WTC11 (cell line): ENCODE measurements around the gene CAMTA1.

Source experiments
- CREB1 ChIP-seq: sonication (generic); formaldehyde crosslinking; IDR thresholded peaks from 2 replicates; pipeline ENCODE4 v1.8.0; 2023; ENCODE audit warnings: mild to moderate bottlenecking, missing genetic modification reagents
- CREM ChIP-seq: sonication (generic); formaldehyde crosslinking; IDR thresholded peaks from 2 replicates; pipeline ENCODE4 v1.8.1; 2022; ENCODE audit warnings: mild to moderate bottlenecking, missing genetic modification reagents, moderate library complexity
- ZNF423 ChIP-seq: fragments of 250-450 bp; sonication (Bioruptor Pico); IDR thresholded peaks from 2 replicates; pipeline ENCODE4 v2.1.2; 2022; ENCODE audit warnings: mild to moderate bottlenecking, moderate library complexity
- TF ChIP-seq, protein P1 (sequence below): fragments of 200-600 bp; IDR thresholded peaks from 2 replicates; pipeline ENCODE4 v1.8.0; 2022; ENCODE audit warnings: antibody characterized with exemption
- TF ChIP-seq, protein P2 (sequence below): sonication (generic); formaldehyde crosslinking; IDR thresholded peaks from 2 replicates; pipeline ENCODE4 v1.8.0; 2022; ENCODE audit warnings: mild to moderate bottlenecking, missing genetic modification reagents
- TF ChIP-seq, protein P3 (sequence below): sonication (generic); formaldehyde crosslinking; IDR thresholded peaks from 2 replicates; pipeline ENCODE4 v1.8.1; 2023; ENCODE audit warnings: mild to moderate bottlenecking, missing genetic modification reagents, borderline replicate concordance
- TF ChIP-seq, protein P4 (sequence below): sonication (generic); formaldehyde crosslinking; IDR thresholded peaks from 2 replicates; pipeline ENCODE4 v1.8.1; 2022; ENCODE audit warnings: missing genetic modification reagents, borderline replicate concordance

DNA sequence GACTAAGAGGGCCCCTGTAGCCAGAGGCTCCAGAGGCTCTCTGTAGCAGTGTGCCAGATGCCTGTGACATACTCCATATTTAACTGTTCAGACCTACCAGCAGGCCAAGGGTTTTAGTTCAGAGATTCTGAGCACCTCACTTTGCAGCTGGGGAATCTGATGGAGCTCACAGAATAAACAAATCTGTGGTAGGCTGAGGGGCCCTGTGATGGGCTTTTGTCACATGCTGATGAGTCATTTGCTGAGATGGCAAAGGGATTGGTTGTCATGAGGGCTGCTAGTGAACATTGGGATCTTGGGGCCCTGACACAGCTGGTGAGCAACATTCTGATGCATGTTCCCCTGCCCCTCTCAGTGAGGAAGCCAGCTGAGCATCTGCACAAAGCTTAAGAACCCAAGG is 482.2 kb downstream of the CAMTA1 start:
- TF ChIP-seq, protein P1, sequence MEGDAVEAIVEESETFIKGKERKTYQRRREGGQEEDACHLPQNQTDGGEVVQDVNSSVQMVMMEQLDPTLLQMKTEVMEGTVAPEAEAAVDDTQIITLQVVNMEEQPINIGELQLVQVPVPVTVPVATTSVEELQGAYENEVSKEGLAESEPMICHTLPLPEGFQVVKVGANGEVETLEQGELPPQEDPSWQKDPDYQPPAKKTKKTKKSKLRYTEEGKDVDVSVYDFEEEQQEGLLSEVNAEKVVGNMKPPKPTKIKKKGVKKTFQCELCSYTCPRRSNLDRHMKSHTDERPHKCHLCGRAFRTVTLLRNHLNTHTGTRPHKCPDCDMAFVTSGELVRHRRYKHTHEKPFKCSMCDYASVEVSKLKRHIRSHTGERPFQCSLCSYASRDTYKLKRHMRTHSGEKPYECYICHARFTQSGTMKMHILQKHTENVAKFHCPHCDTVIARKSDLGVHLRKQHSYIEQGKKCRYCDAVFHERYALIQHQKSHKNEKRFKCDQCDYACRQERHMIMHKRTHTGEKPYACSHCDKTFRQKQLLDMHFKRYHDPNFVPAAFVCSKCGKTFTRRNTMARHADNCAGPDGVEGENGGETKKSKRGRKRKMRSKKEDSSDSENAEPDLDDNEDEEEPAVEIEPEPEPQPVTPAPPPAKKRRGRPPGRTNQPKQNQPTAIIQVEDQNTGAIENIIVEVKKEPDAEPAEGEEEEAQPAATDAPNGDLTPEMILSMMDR: no peak
- TF ChIP-seq CREB1 (CRISPR knock-in tag): no peak
- no peak for TF ChIP-seq CREM (CRISPR knock-in tag)
- TF ChIP-seq, protein P2, sequence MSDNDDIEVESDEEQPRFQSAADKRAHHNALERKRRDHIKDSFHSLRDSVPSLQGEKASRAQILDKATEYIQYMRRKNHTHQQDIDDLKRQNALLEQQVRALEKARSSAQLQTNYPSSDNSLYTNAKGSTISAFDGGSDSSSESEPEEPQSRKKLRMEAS (CRISPR knock-in tag): no peak
- TF ChIP-seq, protein P3, sequence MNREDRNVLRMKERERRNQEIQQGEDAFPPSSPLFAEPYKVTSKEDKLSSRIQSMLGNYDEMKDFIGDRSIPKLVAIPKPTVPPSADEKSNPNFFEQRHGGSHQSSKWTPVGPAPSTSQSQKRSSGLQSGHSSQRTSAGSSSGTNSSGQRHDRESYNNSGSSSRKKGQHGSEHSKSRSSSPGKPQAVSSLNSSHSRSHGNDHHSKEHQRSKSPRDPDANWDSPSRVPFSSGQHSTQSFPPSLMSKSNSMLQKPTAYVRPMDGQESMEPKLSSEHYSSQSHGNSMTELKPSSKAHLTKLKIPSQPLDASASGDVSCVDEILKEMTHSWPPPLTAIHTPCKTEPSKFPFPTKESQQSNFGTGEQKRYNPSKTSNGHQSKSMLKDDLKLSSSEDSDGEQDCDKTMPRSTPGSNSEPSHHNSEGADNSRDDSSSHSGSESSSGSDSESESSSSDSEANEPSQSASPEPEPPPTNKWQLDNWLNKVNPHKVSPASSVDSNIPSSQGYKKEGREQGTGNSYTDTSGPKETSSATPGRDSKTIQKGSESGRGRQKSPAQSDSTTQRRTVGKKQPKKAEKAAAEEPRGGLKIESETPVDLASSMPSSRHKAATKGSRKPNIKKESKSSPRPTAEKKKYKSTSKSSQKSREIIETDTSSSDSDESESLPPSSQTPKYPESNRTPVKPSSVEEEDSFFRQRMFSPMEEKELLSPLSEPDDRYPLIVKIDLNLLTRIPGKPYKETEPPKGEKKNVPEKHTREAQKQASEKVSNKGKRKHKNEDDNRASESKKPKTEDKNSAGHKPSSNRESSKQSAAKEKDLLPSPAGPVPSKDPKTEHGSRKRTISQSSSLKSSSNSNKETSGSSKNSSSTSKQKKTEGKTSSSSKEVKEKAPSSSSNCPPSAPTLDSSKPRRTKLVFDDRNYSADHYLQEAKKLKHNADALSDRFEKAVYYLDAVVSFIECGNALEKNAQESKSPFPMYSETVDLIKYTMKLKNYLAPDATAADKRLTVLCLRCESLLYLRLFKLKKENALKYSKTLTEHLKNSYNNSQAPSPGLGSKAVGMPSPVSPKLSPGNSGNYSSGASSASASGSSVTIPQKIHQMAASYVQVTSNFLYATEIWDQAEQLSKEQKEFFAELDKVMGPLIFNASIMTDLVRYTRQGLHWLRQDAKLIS (CRISPR knock-in tag): no peak
- TF ChIP-seq, protein P4, sequence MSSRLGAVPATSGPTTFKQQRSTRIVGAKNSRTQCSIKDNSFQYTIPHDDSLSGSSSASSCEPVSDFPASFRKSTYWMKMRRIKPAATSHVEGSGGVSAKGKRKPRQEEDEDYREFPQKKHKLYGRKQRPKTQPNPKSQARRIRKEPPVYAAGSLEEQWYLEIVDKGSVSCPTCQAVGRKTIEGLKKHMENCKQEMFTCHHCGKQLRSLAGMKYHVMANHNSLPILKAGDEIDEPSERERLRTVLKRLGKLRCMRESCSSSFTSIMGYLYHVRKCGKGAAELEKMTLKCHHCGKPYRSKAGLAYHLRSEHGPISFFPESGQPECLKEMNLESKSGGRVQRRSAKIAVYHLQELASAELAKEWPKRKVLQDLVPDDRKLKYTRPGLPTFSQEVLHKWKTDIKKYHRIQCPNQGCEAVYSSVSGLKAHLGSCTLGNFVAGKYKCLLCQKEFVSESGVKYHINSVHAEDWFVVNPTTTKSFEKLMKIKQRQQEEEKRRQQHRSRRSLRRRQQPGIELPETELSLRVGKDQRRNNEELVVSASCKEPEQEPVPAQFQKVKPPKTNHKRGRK (CRISPR knock-in tag): no peak
- TF ChIP-seq ZNF423 (CRISPR knock-in tag): no peak
